RCC 7860 (cell line): Measurements from ENCODE around the gene KAZN.

Source experiments
- DNase-seq: peaks from one replicate; pipeline ENCODE4 v3.0.0-alpha.2; 2015; ENCODE audit warnings: low spot score
- FAIRE-seq: peaks from 2 replicates; lab custom pipeline; 2012; peaks lifted over from hg19 to GRCh38; lab: Jason Lieb, UNC

KAZN gene

GRCh38 chr1:14784790-14785773 lies 186.6 kb downstream of the KAZN start:
- DNase-seq (no peak), FAIRE-seq (no peak)

- FAIRE-seq (peak; percentile 66), DNase-seq (no peak)
Observed at GRCh38 chr1:14786109-14786675, 187.7 kb downstream of the KAZN start.

DNA sequence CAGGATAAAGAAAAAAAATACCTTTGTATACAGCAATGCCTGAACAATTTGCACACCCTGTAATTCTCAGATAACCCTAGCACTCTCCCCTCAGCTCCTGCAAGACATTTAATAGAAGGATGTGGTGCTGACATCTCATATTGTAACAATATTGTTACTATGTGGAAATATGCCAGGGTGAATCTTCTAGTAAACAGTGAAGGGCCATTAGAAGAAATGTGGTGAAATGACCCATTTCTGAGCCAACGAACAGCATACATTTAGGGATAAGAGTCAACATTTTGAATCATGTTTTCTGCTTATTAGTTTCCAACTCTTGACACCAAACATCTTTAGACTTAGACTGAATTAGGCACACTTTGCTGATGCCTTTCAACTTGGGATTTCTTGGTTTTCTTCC lies 188.2 kb downstream of the KAZN start:
- FAIRE-seq, result no peak

DNA sequence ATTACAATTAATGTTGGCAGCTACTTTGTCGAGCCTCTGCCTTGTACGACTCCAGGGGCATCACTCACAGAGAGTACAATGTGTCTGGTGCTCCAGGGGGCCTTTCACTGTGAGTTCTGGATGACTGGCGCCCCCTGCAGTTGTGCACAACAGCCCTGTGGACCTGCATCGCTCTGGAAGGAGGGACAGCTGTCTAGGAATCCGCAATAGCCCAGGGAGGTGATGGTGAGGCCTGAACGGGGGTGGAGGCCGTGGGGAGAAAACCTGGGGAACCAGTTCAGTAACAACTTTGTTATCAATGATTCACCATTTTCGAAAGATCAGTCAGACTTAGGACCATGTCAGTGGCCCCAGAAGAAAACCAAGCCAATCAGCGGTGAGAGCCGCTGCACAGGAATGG lies 189.1 kb downstream of the KAZN start:
- no peak for FAIRE-seq
- no peak for DNase-seq

More for the DNA sequence above, 188.2 kb downstream of the KAZN start:
- no peak for DNase-seq

- no peak for DNase-seq
Observed at GRCh38 chr1:14788080-14788479, 189.6 kb downstream of the KAZN start.

GRCh38 chr1:14790982-14791381 lies 192.5 kb downstream of the KAZN start:
- DNase-seq (no peak), FAIRE-seq (no peak)

More at GRCh38 chr1:14788080-14788479, 189.6 kb downstream of the KAZN start:
- FAIRE-seq, result no peak

- DNase-seq (no peak), FAIRE-seq (no peak)
Observed at GRCh38 chr1:14791654-14792053, 193.2 kb downstream of the KAZN start.

DNA sequence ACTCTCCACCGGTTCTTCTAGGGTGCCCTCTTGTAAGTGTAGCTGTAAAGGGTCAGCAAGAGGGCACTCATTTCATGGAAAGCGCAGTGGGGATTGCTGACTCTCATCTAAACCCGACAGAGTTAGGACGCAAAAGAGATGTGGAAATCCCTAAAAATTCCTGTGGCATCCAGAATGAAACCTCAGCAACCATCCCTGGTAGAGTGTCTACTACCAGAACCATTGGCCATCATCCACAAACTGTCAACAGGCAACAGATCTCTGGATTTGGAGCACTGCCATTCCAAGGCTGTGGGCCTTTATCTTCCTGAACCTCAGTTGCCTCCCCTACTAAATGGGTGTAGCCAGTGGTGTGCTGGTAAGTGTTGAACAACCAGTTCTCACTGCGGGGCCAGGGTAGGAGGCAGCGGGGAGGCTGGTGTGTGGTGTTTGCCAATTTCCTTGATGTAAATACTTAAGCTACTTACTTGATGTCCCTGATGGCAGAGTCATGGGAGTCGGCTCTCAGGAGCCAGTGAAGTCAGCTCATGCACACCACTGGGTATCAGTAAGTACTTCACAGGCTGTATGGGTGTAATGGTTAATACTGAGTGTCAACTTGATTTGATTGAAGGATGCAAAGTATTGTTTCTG lies 195.8 kb downstream of the KAZN start:
- DNase-seq, result no peak
- no peak for FAIRE-seq

GRCh38 chr1:14794906-14795305 lies 196.4 kb downstream of the KAZN start:
- DNase-seq (no peak), FAIRE-seq (no peak)

DNA sequence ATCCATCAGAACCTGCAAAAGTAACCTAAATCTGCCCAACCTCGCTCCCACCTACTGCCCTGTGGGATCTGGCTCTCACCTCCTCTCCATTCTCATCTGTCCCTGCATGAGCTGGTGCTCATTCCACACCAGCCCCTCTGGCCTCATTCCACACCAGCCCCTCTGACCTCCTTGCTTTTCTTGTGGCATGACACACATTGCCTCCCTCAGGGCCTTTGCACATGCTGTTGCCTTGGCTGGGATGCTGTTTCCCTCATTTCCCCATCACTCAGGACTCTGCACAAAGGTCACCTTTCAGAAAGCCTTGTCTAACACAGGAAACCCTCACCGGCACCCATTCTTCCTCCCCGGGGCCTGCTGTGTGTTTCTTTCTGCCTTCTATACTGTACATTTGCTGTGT lies 197.1 kb downstream of the KAZN start:
- DNase-seq, result no peak
- FAIRE-seq, result no peak

GRCh38 chr1:14800014-14800413 lies 201.5 kb downstream of the KAZN start:
- no peak for FAIRE-seq
- DNase-seq, result no peak

- DNase-seq (no peak), FAIRE-seq (no peak)
Observed at GRCh38 chr1:14800500-14801076, 202.1 kb downstream of the KAZN start.

DNA sequence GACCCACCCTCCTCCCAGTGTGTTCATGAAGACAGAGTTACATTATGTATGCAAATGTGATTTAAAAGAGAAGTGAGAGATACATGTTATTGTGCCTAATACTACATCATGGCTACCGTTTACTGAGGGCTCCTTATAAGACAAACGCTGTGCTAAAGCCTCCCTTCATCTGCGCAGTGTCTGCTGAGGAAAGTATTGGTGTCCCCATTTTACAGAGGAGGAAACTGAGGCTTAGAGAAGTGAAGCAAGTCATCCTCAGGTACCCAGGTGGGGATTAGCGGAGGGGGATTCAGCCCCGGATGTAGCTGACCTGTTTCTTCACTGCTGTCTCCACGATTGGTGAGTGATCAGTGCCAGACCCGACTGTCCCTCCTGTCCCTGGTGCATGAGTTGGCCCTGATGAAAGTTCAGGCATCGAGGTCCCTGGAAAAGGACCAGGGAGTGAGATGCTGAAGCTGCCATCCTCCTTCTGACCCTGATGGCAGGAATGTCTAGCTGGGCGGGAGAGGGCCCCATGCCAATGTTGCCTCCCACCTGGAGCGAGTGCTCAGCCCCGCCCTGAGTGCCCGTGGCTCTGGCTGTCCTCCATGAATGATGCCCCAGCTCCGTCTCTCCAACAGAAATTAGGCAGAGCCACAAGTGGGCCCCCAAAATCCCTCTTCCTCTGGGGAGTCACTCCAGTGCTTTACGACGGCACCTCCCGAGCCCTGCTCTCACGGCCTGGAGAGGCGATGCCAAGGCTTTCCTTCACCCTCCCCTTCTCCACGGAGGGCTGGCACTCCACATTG lies 204.7 kb downstream of the KAZN start:
- FAIRE-seq (no peak), DNase-seq (no peak)

DNA sequence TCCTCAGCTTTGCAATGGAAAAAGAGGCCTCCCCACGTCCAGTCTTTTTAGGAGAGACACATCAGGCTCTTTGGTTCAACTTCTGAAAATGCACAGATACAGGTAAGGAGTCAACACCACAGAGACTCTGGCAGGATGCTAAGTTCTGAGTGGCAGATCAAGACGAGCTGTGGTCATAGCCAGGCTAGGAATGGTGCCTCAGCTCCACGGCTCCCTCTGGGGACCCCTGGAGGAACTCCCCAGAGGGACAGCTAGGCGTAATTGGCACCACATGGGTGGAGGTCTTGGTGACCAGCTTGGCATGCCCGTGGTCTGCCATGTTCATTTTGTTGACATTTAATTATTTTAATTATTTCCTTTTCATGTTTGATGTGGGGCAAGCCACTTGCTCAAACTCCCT lies 206.1 kb downstream of the KAZN start:
- DNase-seq (no peak), FAIRE-seq (no peak)

DNA sequence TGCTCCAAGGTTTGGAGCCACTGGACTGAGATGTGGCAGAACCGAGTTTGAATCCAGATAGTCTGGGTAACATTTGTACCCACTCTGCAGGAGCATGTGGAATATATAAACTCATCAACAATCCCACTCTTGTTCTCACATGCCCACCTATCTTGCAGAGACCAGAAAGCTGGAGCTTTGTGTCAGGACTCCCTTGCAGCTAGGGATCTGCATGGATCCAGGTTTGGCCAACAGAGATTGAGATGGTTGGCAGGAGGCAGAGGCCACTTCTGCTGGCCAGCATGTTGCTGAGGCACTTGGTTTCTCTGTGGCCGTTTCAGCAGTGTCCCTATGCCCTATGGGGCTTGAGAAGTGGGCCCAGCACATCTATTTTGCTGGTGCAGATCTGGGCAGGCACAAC lies 208.3 kb downstream of the KAZN start:
- DNase-seq, result no peak
- FAIRE-seq, result no peak

GRCh38 chr1:14808768-14809167 lies 210.3 kb downstream of the KAZN start:
- no peak for DNase-seq
- no peak for FAIRE-seq

DNA sequence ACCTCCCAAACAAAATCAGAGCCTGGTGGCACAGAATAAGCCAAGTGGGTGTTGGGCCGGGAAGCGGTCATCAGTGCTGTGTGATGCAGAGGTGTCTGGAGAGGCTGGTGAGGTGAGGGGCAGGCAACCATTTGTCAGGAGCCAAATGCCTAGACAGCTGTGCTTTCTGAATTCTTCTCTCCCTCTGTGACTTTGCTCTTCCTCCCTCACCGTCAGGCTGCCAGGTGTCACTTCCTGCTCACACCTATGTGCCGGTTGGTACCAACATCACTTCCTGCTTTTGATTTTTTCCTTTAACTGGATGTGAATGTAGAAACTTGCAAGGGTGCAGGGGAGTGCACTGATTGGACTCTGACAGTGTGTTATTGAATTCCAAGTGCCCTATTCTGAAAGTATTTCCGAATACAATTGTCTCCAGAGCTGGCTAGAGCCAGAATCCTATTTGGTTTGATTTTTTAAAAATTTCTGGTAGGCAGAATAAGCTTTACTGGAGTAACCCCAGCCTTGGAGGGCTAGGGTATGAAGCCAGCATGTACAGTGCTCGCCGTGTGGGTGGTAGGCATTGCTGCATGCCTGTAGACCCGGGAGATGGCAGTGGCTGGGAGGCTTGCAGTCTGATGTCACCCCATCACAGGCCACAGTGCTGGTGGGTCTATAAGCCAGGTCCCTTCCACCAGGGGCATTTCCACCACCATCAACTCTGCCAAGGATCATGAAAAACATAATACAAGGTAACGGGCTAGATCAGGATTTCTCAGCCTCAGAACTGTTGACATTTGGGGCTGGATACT lies 210.9 kb downstream of the KAZN start:
- no peak for FAIRE-seq
- DNase-seq, result no peak

DNA sequence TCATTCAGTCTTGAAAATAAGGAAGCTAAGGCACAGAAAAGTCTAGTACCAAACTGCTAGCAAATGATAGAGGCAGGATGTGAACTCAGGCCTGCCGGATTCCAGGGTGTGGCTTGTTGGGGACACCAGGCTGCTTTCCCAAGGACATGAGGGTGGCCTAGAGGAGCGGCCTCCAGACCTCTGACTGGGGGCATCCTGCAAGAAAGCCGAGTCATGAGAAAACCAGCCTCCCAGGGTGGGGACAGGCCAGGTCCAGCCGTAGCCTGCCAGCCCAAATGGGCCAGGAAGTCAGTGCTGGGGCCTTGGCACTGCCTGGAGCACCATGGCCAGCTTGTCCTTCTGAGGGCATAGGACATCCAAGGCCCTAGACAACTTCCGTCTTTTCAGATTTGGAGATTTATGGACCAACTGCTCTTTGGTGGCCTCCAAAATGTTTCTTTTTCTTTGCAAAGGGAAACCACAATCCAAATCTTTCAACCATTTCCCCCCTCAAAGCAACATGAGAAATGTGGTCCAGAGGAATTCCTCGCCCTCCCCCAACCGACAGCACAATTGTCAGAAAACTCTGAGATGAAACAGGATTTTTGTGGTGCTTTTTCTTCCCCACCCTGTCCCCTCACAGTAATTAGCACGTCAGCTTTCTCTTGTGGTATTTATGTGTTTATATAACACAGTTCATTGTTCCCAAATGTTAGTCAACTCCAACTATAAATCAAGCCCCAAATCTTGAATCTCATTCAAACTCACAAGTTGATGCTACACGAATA lies 212.3 kb downstream of the KAZN start:
- DNase-seq, result no peak
- no peak for FAIRE-seq

DNA sequence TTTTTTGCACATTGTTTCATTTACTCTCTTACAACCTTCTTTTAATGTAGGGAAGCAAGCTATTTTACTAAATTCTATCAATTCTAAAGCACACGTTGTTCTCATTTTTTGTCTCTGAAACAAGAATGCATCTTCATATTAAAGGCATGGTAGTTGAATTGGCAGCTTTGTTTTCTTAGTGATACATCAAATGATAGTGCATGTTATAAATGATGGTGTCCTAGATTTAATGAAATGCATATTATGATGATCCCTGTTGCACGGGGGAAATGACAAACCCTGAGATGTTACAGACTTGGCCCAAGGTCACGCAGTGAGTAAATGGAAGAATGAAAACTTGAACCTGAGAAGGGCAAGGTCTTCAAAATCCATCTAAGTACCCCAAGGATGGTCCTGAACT lies 213.1 kb downstream of the KAZN start:
- DNase-seq, result no peak
- no peak for FAIRE-seq
